ENCODE data around the gene CALCB.
"Not testable (repeated sequence)": the region's sequence is repeated elsewhere in the genome, so short reads cannot be mapped to it uniquely, and the experiment has no call there.

The CALCB gene

DNA sequence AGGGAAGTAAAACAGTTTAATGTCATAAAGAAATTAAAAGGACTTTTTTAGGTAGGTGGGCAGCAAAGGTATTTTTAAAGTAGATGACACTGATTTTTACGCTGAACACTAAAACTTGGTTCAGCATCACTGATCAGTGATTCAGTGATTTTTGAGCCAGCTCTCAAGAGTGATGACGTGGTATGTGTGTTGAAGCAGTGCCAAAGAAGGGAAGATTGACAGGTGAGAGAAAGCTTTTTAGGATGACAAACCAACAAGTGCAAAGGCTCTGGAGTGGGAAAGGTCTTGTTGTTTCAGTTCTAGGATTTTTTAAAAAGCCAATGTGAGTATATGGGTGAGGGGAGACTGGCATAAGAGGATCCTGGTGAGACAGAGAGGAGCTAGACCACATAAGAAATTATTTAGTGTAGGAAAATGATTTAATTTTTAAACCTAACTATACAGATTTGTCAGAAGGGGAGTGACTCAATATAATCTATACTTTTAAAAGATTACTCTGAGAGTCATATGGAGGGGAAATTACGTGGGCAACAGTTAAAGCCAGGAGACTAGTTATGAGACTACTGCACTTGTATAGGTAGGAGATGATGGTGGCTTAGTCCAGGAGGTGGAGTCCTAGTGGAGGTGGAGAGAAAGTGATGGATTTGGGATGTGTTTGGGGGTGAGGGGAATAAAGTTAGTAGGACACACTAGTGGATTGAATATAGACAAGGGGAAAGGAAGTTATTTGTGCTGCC is 17.6 kb upstream of the CALCB start:
- TF ChIP-seq, protein P1, sequence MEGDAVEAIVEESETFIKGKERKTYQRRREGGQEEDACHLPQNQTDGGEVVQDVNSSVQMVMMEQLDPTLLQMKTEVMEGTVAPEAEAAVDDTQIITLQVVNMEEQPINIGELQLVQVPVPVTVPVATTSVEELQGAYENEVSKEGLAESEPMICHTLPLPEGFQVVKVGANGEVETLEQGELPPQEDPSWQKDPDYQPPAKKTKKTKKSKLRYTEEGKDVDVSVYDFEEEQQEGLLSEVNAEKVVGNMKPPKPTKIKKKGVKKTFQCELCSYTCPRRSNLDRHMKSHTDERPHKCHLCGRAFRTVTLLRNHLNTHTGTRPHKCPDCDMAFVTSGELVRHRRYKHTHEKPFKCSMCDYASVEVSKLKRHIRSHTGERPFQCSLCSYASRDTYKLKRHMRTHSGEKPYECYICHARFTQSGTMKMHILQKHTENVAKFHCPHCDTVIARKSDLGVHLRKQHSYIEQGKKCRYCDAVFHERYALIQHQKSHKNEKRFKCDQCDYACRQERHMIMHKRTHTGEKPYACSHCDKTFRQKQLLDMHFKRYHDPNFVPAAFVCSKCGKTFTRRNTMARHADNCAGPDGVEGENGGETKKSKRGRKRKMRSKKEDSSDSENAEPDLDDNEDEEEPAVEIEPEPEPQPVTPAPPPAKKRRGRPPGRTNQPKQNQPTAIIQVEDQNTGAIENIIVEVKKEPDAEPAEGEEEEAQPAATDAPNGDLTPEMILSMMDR (IDR thresholded peaks at IDR 0.05; ENCODE audit: control extremely low read depth, extremely low read depth, low read depth, missing control alignments): no peak

GRCh38 chr11:15057329-15057728 is 16.1 kb upstream of the CALCB start:
- ChIA-PET POLR2A (no interaction called here), CTCF (interaction anchor here (2.1 kb wide), 1 partner anchor 9 kb away, joined by 7 read pairs; no protein-coding TSS in a partner anchor)
- TF ChIP-seq, protein P1 (IDR thresholded peaks at IDR 0.05; ENCODE audit: control extremely low read depth, extremely low read depth, low read depth, missing control alignments): no peak
- DNase-seq (ENCODE audit: extremely low spot score): no peak

More for the DNA sequence above, 17.6 kb upstream of the CALCB start:
- DNase-seq (ENCODE audit: extremely low spot score): no peak
- POLR2A ChIA-PET: no interaction called here
- CTCF ChIA-PET: interaction anchor here (1.1 to 1.3 kb wide), 2 partner anchors 12 to 19 kb away, joined by 3 to 5 read pairs; no protein-coding TSS in a partner anchor

DNA sequence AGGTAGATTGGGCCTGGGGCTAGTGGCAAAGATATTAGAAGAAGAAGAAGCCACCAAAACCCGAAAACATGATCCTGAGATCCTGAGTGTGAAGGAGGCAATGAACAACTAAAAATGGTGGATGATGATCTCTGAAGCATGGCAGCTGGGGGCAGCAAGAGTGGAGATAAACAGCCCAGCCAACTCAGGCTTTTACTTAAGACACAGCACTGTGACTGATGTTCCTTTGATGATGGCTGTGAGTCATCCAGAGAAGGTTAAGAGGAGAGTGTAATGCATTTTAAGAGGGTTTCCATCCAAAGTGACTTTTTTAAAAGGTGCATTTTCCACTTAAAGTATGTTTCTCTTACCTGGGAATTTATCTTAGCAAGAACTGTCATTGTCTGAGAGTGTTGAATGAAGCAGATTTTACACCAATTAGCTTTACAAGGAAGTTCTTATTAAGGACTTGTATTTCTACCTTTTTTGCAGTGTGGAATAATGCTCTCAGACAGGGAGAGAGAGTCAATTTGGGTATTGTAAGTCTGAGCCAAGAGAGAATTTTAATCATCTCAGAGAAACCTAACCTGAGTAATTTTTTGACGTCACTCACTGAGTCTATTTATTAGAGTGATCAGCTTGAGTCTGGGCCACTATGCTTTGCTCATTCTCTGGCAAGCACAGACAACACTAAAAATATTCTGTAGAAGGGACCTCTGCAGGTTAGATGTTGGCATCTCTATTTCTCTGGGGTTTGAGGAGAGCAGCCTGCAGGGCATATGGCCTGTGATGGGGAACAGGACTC is 14.1 kb upstream of the CALCB start:
- no peak for DNase-seq (ENCODE audit: extremely low spot score)
- ChIA-PET CTCF (interaction anchor here (1.5 to 3.2 kb wide), 4 partner anchors 11 to 151 kb away, joined by 3 to 9 read pairs (median 6); no protein-coding TSS in a partner anchor), POLR2A (no interaction called here)
- TF ChIP-seq, protein P1 (IDR thresholded peaks at IDR 0.05; ENCODE audit: control extremely low read depth, extremely low read depth, low read depth, missing control alignments): no peak

DNA sequence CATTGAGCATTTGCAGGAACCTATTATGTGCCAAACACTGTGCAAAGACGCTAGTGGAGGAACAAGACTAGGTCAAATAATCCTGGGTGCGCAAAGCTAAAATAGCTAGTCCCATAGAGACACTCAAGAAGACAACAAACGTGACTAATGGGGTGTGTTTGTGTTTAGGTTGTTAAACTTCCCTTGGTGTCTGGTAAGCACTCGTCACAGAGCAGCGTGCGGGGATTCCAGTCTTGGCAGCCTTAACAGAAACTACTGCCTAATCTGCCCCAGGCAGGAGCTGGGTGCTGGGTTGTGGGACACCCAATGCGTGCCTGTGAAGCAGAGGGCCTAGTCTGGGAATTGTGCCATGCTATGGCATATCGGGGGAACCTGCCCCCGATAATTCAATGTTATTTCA is 10.8 kb upstream of the CALCB start:
- POLR2A ChIA-PET: no interaction called here
- DNase-seq (ENCODE audit: extremely low spot score): no peak
- TF ChIP-seq, protein P1 (IDR thresholded peaks at IDR 0.05; ENCODE audit: control extremely low read depth, extremely low read depth, low read depth, missing control alignments): no peak
- CTCF ChIA-PET: interaction anchor here (1.0 to 1.6 kb wide), 2 partner anchors 11 to 14 kb away, joined by 4 read pairs; partner anchors contain the start of gene CALCB

- CTCF ChIA-PET; DNase-seq (ENCODE audit: extremely low spot score); POLR2A ChIA-PET: not testable (repeated sequence)
These were observed 3.6 kb upstream of the CALCB start for GRCh38 chr11:15069751-15070150.

- ChIA-PET CTCF (interaction anchor here (8.3 kb wide), 1 partner anchor 165 kb away, joined by 153 read pairs; no protein-coding TSS in a partner anchor), POLR2A (no interaction called here)
- TF ChIP-seq, protein P1 (IDR thresholded peaks at IDR 0.05; ENCODE audit: control extremely low read depth, extremely low read depth, low read depth, missing control alignments): no peak
- no peak for DNase-seq (ENCODE audit: extremely low spot score)
These were observed 1.7 kb upstream of the CALCB start for GRCh38 chr11:15071556-15072255.
